Thymus (tissue), 11 donors: Measurements from ENCODE around the gene IDH3G. TPM values are rescaled to one million over a fixed set of nuclear protein-coding genes. Genes with fewer than 3 reads are reported as not detected.
"Not testable (repeated sequence)": the region's sequence is repeated elsewhere in the genome, so short reads cannot be mapped to it uniquely, and the experiment has no call there.

Experiments used
- DNase-seq, 9 donors: peaks; one replicate each; pipeline ENCODE4 v3.0.0-alpha.2; 2013; ENCODE audit warnings: low spot score in 9 of 9, low read depth in 6 of 9, missing footprints in 1 of 9
- H3K27ac ChIP-seq, 2 donors: one replicate each; pipeline ENCODE4 v1.5.1; 2013; ENCODE audit warnings: control low read depth in 1 of 2, low read depth in 1 of 2, low read length in 1 of 2, mild to moderate bottlenecking in 1 of 2, moderate library complexity in 1 of 2
- H3K27me3 ChIP-seq, 2 donors: one replicate each; pipeline ENCODE4 v1.5.1; 2013; ENCODE audit warnings: low read length in 1 of 2; ENCODE audit not compliant: control insufficient read depth in 2 of 2, insufficient read depth in 1 of 2
- H3K36me3 ChIP-seq, 2 donors: one replicate each; pipeline ENCODE4 v1.5.1; 2013; ENCODE audit warnings: low read length in 1 of 2, mild to moderate bottlenecking in 1 of 2, moderate library complexity in 1 of 2; ENCODE audit not compliant: control insufficient read depth in 2 of 2, insufficient read depth in 2 of 2
- H3K4me1 ChIP-seq, 2 donors: one replicate each; pipeline ENCODE4 v1.5.1; 2013; ENCODE audit warnings: low read length in 2 of 2; ENCODE audit not compliant: control insufficient read depth in 2 of 2, insufficient read depth in 2 of 2
- H3K4me3 ChIP-seq, 2 donors: one replicate each; pipeline ENCODE4 v1.5.1; 2013; ENCODE audit warnings: low read length in 2 of 2, control low read depth in 1 of 2, mild to moderate bottlenecking in 1 of 2
- H3K9me3 ChIP-seq, 2 donors: one replicate each; pipeline ENCODE4 v1.5.1; 2013; ENCODE audit warnings: low read length in 1 of 2, mild to moderate bottlenecking in 1 of 2; ENCODE audit not compliant: control insufficient read depth in 2 of 2, insufficient read depth in 1 of 2
- WGBS: extraction: QIAGEN DNeasy Blood & Tissue Kit; methylation state at CpG from one replicate; pipeline ENCODE4 v1.1.7; 2013; 5-methylcytosine and 5-hydroxymethylcytosine counted together
- polyA plus RNA-seq: library from polyadenylated mRNA; stranded (reverse); fragments of 200-250 nt; gene quantifications from one replicate; pipeline ENCODE4 v1.2.3, GENCODE V29; 2013
- total RNA-seq: library from RNA; stranded (reverse); fragments of 120-200 nt; gene quantifications from one replicate; pipeline ENCODE4 v1.2.4, GENCODE V29; 2013
- donor health status: healthy.

Gene IDH3G
- total and polyA plus RNA-seq, 2 donors: 37.5 to 39.2 TPM

GRCh38 chrX:153755136-153755535, 39.0 kb downstream of the IDH3G start:
- Histone ChIP-seq H3K4me1 (no peaks in the 10 kb centered on the region), H3K4me3 (no peak overlapping the region), H3K27me3 (no peaks in the 10 kb centered on the region), H3K9me3 (no peaks in the 10 kb centered on the region), H3K27ac (no peak overlapping the region), H3K36me3 (no peaks in the 10 kb centered on the region)
- 97% methylated on average over 1 of the region's 1 CpG for WGBS
- no peak for DNase-seq

- no peak overlapping the region for H3K27ac ChIP-seq
- H3K36me3 ChIP-seq: no peaks in the 10 kb centered on the region
- no peaks in the 10 kb centered on the region for H3K27me3 ChIP-seq
- 94% methylated on average over 12 of the region's 12 CpGs for WGBS
- H3K4me3 ChIP-seq: no peak overlapping the region
- DNase-seq: no peak
- H3K9me3 ChIP-seq: no peaks in the 10 kb centered on the region
- H3K4me1 ChIP-seq: no peaks in the 10 kb centered on the region
These were observed 43.9 kb downstream of the IDH3G start for GRCh38 chrX:153750127-153750774.

- H3K27ac ChIP-seq, H3K27me3 ChIP-seq, H3K4me3 ChIP-seq, H3K9me3 ChIP-seq, H3K4me1 ChIP-seq, H3K36me3 ChIP-seq, DNase-seq: not testable (repeated sequence)
- WGBS: 93% methylated on average over 7 of the region's 7 CpGs
These were observed 45.2 kb downstream of the IDH3G start for GRCh38 chrX:153749017-153749416.

GRCh38 chrX:153746991-153747390, 47.2 kb downstream of the IDH3G start:
- H3K9me3 ChIP-seq, H3K36me3 ChIP-seq, H3K27me3 ChIP-seq, DNase-seq, H3K4me1 ChIP-seq, H3K27ac ChIP-seq, H3K4me3 ChIP-seq: not testable (repeated sequence)
- WGBS: 92% methylated on average over 6 of the region's 6 CpGs

- H3K36me3 ChIP-seq: no peaks in the 10 kb centered on the region
- no peak overlapping the region for H3K27ac ChIP-seq
- WGBS: 95% methylated on average over 3 of the region's 3 CpGs
- H3K27me3 ChIP-seq: no peaks in the 10 kb centered on the region
- no peak for DNase-seq
- H3K4me3 ChIP-seq: no peak overlapping the region
- H3K9me3 ChIP-seq: no peaks in the 10 kb centered on the region
- H3K4me1 ChIP-seq: peaks cover 0 to 10% of the 10 kb centered on the region in 2 donors
These were observed 47.8 kb downstream of the IDH3G start for GRCh38 chrX:153746359-153746758.

- 39% methylated on average over 12 of the region's 12 CpGs for WGBS
- H3K27me3 ChIP-seq, DNase-seq, H3K4me3 ChIP-seq, H3K27ac ChIP-seq, H3K36me3 ChIP-seq, H3K9me3 ChIP-seq: not testable (repeated sequence)
- H3K4me1 ChIP-seq: peaks cover 0 to 21% of the 10 kb centered on the region in 2 donors
These were observed 49.1 kb downstream of the IDH3G start for GRCh38 chrX:153745067-153745433.

GRCh38 chrX:153744210-153745066, 49.7 kb downstream of the IDH3G start:
- Histone ChIP-seq H3K36me3 (no peaks in the 10 kb centered on the region), H3K27ac (no peak overlapping the region), H3K9me3 (no peaks in the 10 kb centered on the region), H3K27me3 (no peaks in the 10 kb centered on the region), H3K4me3 (no peak overlapping the region), H3K4me1 (peaks cover 0 to 27% of the 10 kb centered on the region in 2 donors)
- no peak for DNase-seq
- WGBS: 19% methylated on average over 38 of the region's 38 CpGs

- H3K27me3 ChIP-seq, H3K36me3 ChIP-seq, H3K9me3 ChIP-seq, H3K27ac ChIP-seq, H3K4me3 ChIP-seq, DNase-seq: not testable (repeated sequence)
- H3K4me1 ChIP-seq: peaks cover 0 to 30% of the 10 kb centered on the region in 2 donors
- 84% methylated on average over 35 of the region's 35 CpGs for WGBS
These were observed 50.5 kb downstream of the IDH3G start for GRCh38 chrX:153743468-153744209.
